Measurements from ENCODE around the gene UBAP1.

DNA sequence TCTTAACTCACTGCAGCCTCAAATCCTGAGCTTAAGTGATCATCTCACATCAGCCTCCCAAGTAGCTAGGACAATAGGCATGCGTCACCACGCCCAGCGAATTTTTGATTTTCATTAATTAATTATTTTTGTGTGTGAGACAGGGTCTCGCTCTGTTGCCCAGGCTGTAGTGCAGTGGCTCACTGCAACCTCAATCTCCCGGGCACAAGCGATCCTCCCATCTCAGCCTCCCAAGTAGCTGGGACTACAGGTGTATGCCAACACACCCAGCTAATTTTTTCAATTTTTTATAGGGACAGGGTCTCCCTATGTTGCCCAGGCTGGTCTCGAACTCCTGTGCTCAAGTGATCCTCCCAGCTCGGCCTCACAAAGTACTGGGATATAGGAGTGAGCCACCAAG lies 41.4 kb downstream of the UBAP1 start:
- no peak for TF ChIP-seq POLR2A (IDR thresholded peaks at IDR 0.05)
- TF ChIP-seq, protein P1, sequence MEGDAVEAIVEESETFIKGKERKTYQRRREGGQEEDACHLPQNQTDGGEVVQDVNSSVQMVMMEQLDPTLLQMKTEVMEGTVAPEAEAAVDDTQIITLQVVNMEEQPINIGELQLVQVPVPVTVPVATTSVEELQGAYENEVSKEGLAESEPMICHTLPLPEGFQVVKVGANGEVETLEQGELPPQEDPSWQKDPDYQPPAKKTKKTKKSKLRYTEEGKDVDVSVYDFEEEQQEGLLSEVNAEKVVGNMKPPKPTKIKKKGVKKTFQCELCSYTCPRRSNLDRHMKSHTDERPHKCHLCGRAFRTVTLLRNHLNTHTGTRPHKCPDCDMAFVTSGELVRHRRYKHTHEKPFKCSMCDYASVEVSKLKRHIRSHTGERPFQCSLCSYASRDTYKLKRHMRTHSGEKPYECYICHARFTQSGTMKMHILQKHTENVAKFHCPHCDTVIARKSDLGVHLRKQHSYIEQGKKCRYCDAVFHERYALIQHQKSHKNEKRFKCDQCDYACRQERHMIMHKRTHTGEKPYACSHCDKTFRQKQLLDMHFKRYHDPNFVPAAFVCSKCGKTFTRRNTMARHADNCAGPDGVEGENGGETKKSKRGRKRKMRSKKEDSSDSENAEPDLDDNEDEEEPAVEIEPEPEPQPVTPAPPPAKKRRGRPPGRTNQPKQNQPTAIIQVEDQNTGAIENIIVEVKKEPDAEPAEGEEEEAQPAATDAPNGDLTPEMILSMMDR (IDR thresholded peaks at IDR 0.05): no peak
